ENCODE measurements around the gene SKIL. TPM values are rescaled to one million over a fixed set of nuclear protein-coding genes. Genes with fewer than 3 reads are reported as not detected.
A peak's percentile ranks its signal among the peaks of the same experiment; 100 is the strongest.

The SKIL gene
- total RNA-seq, 1 experiment from 2014 or later: 35.0 TPM

DNA sequence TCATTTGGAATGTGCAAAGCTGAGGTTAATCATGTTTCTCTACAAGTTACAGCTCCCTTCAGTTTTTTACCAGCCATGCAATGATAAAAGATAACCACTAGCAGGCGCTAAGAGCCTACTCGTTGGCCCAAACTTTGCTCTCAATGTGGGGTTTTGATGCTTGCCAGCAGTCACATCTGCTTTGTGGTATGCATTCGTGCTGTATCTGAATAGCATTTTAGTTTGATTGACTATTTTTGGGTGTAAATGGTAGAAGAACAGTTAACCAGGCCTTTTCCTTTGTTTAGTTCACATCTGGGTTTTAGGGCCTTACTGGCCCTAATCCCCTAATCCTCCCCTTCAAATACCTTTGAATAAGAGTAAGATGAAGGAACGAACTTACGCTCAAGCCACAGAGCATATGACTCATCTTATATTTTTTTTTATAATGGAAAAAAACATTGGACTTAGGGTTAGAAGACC, 56.7 kb downstream of the SKIL start:
- Histone ChIP-seq H3K4me3 (ENCODE audit: low read length) (peak overlapping the region; percentile 23; the same call in 1 of the 2 replicates), H3K9me2 (replicated peaks; ENCODE audit: low read length) (no peaks in the 10 kb centered on the region), H3K79me2 (ENCODE audit: low read length) (peaks cover 6% of the 10 kb centered on the region), H3K4me2 (ENCODE audit: low read length) (peak overlapping the region; percentile 77), H3K36me3 (ENCODE audit: low read depth, low read length) (no peaks in the 10 kb centered on the region), H2AFZ (ENCODE audit: low read length) (peak overlapping the region; percentile 51; the same call in 1 of the 2 replicates), H3F3A (ENCODE audit: low read length, unreplicated experiment) (no peaks in the 10 kb centered on the region), H3K27ac (ENCODE audit: low read length) (no peak overlapping the region), H3K9me3 (ENCODE audit: low read length) (no peaks in the 10 kb centered on the region), H3K9ac (ENCODE audit: low read length) (no peak overlapping the region), H3K4me1 (ENCODE audit: insufficient read depth, low read length) (peaks cover 15% of the 10 kb centered on the region), H4K20me1 (ENCODE audit: low read length) (no peaks in the 10 kb centered on the region), H3K27me3 (ENCODE audit: low read length) (no peaks in the 10 kb centered on the region)
- POLR2A ChIA-PET (ENCODE audit: unreplicated experiment): interaction anchor here (0.6 to 0.7 kb wide), 2 partner anchors 397 to 454 kb away, joined by 3 read pairs; no protein-coding TSS in a partner anchor
- TF ChIP-seq EZH2phosphoT487 (IDR thresholded peaks at IDR 0.05; ENCODE audit: borderline replicate concordance, low read length) (no peak), EZH2 (IDR thresholded peaks at IDR 0.05; ENCODE audit: low read length, unreplicated experiment) (no peak)
- TF ChIP-seq, protein P1, sequence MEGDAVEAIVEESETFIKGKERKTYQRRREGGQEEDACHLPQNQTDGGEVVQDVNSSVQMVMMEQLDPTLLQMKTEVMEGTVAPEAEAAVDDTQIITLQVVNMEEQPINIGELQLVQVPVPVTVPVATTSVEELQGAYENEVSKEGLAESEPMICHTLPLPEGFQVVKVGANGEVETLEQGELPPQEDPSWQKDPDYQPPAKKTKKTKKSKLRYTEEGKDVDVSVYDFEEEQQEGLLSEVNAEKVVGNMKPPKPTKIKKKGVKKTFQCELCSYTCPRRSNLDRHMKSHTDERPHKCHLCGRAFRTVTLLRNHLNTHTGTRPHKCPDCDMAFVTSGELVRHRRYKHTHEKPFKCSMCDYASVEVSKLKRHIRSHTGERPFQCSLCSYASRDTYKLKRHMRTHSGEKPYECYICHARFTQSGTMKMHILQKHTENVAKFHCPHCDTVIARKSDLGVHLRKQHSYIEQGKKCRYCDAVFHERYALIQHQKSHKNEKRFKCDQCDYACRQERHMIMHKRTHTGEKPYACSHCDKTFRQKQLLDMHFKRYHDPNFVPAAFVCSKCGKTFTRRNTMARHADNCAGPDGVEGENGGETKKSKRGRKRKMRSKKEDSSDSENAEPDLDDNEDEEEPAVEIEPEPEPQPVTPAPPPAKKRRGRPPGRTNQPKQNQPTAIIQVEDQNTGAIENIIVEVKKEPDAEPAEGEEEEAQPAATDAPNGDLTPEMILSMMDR (conservative IDR thresholded peaks at IDR 0.05; ENCODE audit: low read depth, low read length): peak; percentile 98
- intact Hi-C loops (cut with micrococcal nuclease): loop anchor here (1.0 to 10.0 kb wide), 7 partner anchors 55 to 434 kb away; no protein-coding TSS in a partner anchor
- peak; percentile 39 for ATAC-seq
- DNase-seq: peak; percentile 85
- BruUV-seq (replicated peaks): no TSS peak
- CTCF ChIA-PET: interaction anchor here (0.5 to 1.9 kb wide), 19 partner anchors 36 to 456 kb away, joined by 3 to 59 read pairs (median 3); partner anchors contain the start of gene RPL22L1

DNA sequence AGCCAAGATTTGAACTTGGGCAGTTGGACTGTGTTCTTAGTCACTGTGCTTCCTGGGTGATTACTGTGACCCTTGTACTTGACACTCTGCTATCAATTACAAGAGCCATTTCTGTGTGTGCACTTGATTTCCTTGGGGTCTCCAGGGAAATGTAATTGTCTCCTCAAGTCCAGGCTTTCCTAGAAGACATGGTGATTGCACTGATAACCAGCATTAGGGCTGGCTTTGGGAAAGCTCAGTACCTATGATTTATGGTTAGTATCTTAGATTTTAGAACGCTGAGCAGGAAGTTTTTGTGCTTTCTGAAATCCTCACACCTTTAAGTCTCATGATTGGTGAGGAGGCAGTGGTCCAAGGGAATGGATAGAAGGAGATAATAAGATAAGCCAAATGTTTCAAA, 59.6 kb downstream of the SKIL start:
- intact Hi-C loops (cut with micrococcal nuclease): loop anchor here (10.0 kb wide), 2 partner anchors 188 to 278 kb away; no protein-coding TSS in a partner anchor
- no peaks in the 10 kb centered on the region for H4K20me1 ChIP-seq (ENCODE audit: low read length)
- BruUV-seq (replicated peaks): no TSS peak
- H2AFZ ChIP-seq (ENCODE audit: low read length): no peak overlapping the region
- H3K9ac ChIP-seq (ENCODE audit: low read length): no peak overlapping the region
- no peaks in the 10 kb centered on the region for H3K36me3 ChIP-seq (ENCODE audit: low read depth, low read length)
- H3K79me2 ChIP-seq (ENCODE audit: low read length): peaks cover 33% of the 10 kb centered on the region
- no peak overlapping the region for H3K4me2 ChIP-seq (ENCODE audit: low read length)
- DNase-seq: no peak
- no peak for TF ChIP-seq EZH2phosphoT487 (IDR thresholded peaks at IDR 0.05; ENCODE audit: borderline replicate concordance, low read length)
- H3K9me3 ChIP-seq (ENCODE audit: low read length): no peaks in the 10 kb centered on the region
- no peak overlapping the region for H3K27ac ChIP-seq (ENCODE audit: low read length)
- ChIA-PET POLR2A (ENCODE audit: unreplicated experiment) (no interaction called here), CTCF (interaction anchor here (1.8 kb wide), 1 partner anchor 395 kb away, joined by 7 read pairs; no protein-coding TSS in a partner anchor)
- H3K27me3 ChIP-seq (ENCODE audit: low read length): no peaks in the 10 kb centered on the region
- H3F3A ChIP-seq (ENCODE audit: low read length, unreplicated experiment): no peaks in the 10 kb centered on the region
- H3K4me1 ChIP-seq (ENCODE audit: insufficient read depth, low read length): peaks cover 15% of the 10 kb centered on the region
- no peaks in the 10 kb centered on the region for H3K9me2 ChIP-seq (replicated peaks; ENCODE audit: low read length)
- no peak overlapping the region for H3K4me3 ChIP-seq (ENCODE audit: low read length)
- ATAC-seq: no peak

DNA sequence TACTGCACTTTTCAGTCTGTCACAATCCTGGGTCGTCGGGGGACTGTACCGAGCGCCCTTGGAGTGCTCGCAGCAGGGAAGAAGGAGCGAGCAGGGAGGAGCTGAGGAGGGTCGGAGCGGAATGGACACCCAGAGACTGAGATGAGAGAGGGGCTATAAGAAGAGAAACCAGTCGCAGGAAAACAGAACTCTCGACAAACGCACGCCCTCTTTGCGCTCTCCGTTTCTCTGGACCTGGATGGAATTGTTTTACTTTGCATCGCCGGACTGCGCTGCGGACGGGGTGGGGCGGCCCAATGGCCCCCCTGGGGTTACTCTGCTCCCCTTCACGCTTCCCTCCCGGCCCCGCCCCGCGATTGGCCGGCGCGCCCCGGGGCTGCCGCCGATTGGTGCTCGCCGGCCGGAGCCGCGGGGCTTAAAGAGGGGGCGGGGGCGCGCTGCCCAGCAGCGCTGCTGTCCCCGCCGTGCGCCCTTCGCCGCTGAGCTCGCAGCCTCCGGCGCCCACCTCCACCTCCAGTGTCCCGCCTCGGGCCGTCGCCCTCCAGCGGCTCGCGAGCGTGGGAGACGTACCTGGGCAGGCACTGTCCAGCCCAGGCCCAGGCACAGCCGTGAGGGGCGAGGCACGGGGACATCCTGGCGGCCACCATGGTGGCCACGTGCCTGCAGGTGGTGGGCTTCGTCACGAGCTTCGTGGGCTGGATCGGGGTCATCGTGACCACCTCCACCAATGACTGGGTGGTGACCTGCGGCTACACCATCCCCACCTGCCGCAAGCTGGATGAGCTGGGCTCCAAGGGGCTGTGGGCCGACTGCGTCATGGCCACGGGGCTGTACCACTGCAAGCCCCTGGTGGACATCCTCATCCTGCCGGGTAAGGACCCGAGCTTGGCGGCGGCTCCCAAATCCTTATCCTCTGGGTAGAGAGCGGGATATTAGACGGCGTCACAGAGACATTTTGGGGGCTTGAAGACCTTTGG, 61.2 kb downstream of the SKIL start, which contains the start of gene CLDN11:
CLDN11 (plus strand) TSS at position 447 of the 977 bp plus-strand sequence; CDS start at position 646, 199 bp downstream.
- Histone ChIP-seq H3K27me3 (ENCODE audit: low read length) (no peaks in the 10 kb centered on the region), H3K4me2 (ENCODE audit: low read length) (peak within 1 kb of the TSS; percentile 96), H3K9me2 (replicated peaks; ENCODE audit: low read length) (no peaks in the 10 kb centered on the region), H3K4me3 (ENCODE audit: low read length) (peak within 1 kb of the TSS; percentile 81), H3K36me3 (ENCODE audit: low read depth, low read length) (no peaks in the 10 kb centered on the region), H3K79me2 (ENCODE audit: low read length) (peaks cover 34% of the 10 kb centered on the region), H3K27ac (ENCODE audit: low read length) (no peak within 1 kb of the TSS), H3K4me1 (ENCODE audit: insufficient read depth, low read length) (peaks cover 15% of the 10 kb centered on the region), H3K9me3 (ENCODE audit: low read length) (no peaks in the 10 kb centered on the region), H3K9ac (ENCODE audit: low read length) (peak within 1 kb of the TSS; percentile 36), H4K20me1 (ENCODE audit: low read length) (no peaks in the 10 kb centered on the region), H3F3A (ENCODE audit: low read length, unreplicated experiment) (no peaks in the 10 kb centered on the region), H2AFZ (ENCODE audit: low read length) (peak within 1 kb of the TSS; percentile 99)
- ATAC-seq (peak; percentile 82), DNase-seq (peak; percentile 66)
- TF ChIP-seq, protein P1 (conservative IDR thresholded peaks at IDR 0.05; ENCODE audit: low read depth, low read length): no peak
- TF ChIP-seq EZH2 (IDR thresholded peaks at IDR 0.05; ENCODE audit: low read length, unreplicated experiment) (no peak), EZH2phosphoT487 (IDR thresholded peaks at IDR 0.05; ENCODE audit: borderline replicate concordance, low read length) (no peak)
- no TSS peak for BruUV-seq (replicated peaks)
- POLR2A ChIA-PET (ENCODE audit: unreplicated experiment): no interaction called here
- CTCF ChIA-PET: interaction anchor here (1.8 kb wide), 1 partner anchor 393 kb away, joined by 7 read pairs; no protein-coding TSS in a partner anchor
- intact Hi-C loops (cut with micrococcal nuclease): loop anchor here (10.0 kb wide), 2 partner anchors 186 to 276 kb away; no protein-coding TSS in a partner anchor

Measured in PC-3 (cell line).